ENCODE results near the gene FUT1.

DNA sequence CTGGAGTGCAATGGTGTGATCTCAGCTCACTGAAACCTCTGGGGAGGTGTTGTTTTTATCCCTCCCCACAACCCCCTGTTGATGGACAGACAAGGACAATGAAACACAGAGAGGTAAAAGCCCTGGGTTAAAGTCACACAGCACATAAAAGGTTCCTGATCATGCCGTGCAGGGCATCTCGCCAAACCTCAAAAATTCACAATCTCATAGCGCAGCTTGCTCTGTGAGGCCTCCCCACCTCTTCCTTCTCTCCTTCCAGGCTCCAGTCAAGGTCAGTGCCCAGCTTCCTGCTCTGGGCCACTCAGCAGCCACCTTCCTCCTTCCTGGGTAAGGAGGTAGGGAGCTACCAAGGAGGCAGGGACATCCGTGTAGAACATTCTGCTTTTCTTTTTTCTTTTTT is 54.4 kb downstream of the FUT1 start:
- TF ChIP-seq, protein P1, sequence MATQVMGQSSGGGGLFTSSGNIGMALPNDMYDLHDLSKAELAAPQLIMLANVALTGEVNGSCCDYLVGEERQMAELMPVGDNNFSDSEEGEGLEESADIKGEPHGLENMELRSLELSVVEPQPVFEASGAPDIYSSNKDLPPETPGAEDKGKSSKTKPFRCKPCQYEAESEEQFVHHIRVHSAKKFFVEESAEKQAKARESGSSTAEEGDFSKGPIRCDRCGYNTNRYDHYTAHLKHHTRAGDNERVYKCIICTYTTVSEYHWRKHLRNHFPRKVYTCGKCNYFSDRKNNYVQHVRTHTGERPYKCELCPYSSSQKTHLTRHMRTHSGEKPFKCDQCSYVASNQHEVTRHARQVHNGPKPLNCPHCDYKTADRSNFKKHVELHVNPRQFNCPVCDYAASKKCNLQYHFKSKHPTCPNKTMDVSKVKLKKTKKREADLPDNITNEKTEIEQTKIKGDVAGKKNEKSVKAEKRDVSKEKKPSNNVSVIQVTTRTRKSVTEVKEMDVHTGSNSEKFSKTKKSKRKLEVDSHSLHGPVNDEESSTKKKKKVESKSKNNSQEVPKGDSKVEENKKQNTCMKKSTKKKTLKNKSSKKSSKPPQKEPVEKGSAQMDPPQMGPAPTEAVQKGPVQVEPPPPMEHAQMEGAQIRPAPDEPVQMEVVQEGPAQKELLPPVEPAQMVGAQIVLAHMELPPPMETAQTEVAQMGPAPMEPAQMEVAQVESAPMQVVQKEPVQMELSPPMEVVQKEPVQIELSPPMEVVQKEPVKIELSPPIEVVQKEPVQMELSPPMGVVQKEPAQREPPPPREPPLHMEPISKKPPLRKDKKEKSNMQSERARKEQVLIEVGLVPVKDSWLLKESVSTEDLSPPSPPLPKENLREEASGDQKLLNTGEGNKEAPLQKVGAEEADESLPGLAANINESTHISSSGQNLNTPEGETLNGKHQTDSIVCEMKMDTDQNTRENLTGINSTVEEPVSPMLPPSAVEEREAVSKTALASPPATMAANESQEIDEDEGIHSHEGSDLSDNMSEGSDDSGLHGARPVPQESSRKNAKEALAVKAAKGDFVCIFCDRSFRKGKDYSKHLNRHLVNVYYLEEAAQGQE (IDR thresholded peaks at IDR 0.05; ENCODE audit: low read depth, low read length): no peak
- TF ChIP-seq MXI1 (IDR thresholded peaks at IDR 0.05; ENCODE audit: low read depth, low read length) (no peak), FOXM1 (IDR thresholded peaks at IDR 0.05; ENCODE audit: low read depth) (no peak), ELF1 (IDR thresholded peaks at IDR 0.05) (no peak), TCF12 (IDR thresholded peaks at IDR 0.05) (no peak), TEAD4 (IDR thresholded peaks at IDR 0.05; ENCODE audit: borderline replicate concordance, insufficient read depth) (no peak), POLR2AphosphoS5 (IDR thresholded peaks at IDR 0.05; ENCODE audit: low read depth, low read length) (no peak), TAF1 (IDR thresholded peaks at IDR 0.05; ENCODE audit: borderline replicate concordance, low read depth, low read length) (no peak), FOSL2 (IDR thresholded peaks at IDR 0.05; ENCODE audit: borderline replicate concordance, low read depth) (no peak), RCOR1 (IDR thresholded peaks at IDR 0.05; ENCODE audit: low read length) (no peak), FOXJ3 (CRISPR knock-in tag; IDR thresholded peaks at IDR 0.05) (no peak)
- TF ChIP-seq, protein P2, sequence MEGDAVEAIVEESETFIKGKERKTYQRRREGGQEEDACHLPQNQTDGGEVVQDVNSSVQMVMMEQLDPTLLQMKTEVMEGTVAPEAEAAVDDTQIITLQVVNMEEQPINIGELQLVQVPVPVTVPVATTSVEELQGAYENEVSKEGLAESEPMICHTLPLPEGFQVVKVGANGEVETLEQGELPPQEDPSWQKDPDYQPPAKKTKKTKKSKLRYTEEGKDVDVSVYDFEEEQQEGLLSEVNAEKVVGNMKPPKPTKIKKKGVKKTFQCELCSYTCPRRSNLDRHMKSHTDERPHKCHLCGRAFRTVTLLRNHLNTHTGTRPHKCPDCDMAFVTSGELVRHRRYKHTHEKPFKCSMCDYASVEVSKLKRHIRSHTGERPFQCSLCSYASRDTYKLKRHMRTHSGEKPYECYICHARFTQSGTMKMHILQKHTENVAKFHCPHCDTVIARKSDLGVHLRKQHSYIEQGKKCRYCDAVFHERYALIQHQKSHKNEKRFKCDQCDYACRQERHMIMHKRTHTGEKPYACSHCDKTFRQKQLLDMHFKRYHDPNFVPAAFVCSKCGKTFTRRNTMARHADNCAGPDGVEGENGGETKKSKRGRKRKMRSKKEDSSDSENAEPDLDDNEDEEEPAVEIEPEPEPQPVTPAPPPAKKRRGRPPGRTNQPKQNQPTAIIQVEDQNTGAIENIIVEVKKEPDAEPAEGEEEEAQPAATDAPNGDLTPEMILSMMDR (IDR thresholded peaks at IDR 0.05): no peak
- TF ChIP-seq, protein P3, sequence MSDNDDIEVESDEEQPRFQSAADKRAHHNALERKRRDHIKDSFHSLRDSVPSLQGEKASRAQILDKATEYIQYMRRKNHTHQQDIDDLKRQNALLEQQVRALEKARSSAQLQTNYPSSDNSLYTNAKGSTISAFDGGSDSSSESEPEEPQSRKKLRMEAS (IDR thresholded peaks at IDR 0.05; ENCODE audit: low read depth): 0 out of 2 replicates have a peak, but pooled peaks have one; percentile 29
